HepG2 (cell line): ENCODE measurements around the gene ACSF3. TPM values are rescaled to one million over a fixed set of nuclear protein-coding genes. Genes with fewer than 3 reads are reported as not detected.

Source experiments
- ATAC-seq: fragments of 200-7000 bp; cut with Tn5 transposase; 3 replicates; pipeline ENCODE4 v1.9.1; 2020; ENCODE audit warnings: mild to moderate bottlenecking, moderate library complexity
- BruUV-seq: library from RNA; stranded (reverse); fragments of 400-500 nt; replicated peaks from 2 replicates; lab custom pipeline; 2021; lab: Mats Ljungman, UMichigan
- CTCF ChIA-PET: fragments of 300-600 bp; formaldehyde crosslinking; extraction: SDS; loops from one replicate; lab custom pipeline; 2021; ENCODE audit warnings: low total read pairs, inconsistent platforms, low intra/inter-chr PET ratio; lab: Yijun Ruan, JAX
- POLR2A ChIA-PET: fragments of 350-600 bp; sonication (Branson Sonifier 250); formaldehyde crosslinking; loops from one replicate; lab custom pipeline; 2020; ENCODE audit warnings: antibody characterized with exemption, inconsistent platforms; lab: Yijun Ruan, JAX
- DNase-seq: peaks from one replicate; pipeline ENCODE4 v3.0.0-alpha.2; 2015; ENCODE audit warnings: low spot score
- FAIRE-seq: peaks from 3 replicates; lab custom pipeline; 2011; peaks lifted over from hg19 to GRCh38; lab: Jason Lieb, UNC
- H2AFZ ChIP-seq: one replicate; pipeline ENCODE4 v1.6.1; 2011; ENCODE audit warnings: low read length, inconsistent platforms
- H3K27ac ChIP-seq: fragments of 300-600 bp; 3 replicates; pipeline ENCODE4 v1.8.0; 2011; ENCODE audit warnings: mixed run types, mild to moderate bottlenecking, mixed read lengths, low read length, inconsistent platforms; ENCODE audit not compliant: insufficient read depth; ENCODE audit errors: extremely low read length
- H3K27me3 ChIP-seq, 2 experiments: fragments of 200-600 bp in 1 of 2; 2 replicates in 1 of 2; 3 replicates in 1 of 2; pipeline versions ENCODE4 v1.6.0 to v1.8.0; 2011; ENCODE audit warnings: low read length in 2 of 2, mild to moderate bottlenecking in 2 of 2, moderate library complexity in 2 of 2, inconsistent platforms in 1 of 2; ENCODE audit not compliant: insufficient read depth in 2 of 2, control insufficient read depth in 1 of 2
- H3K36me3 ChIP-seq, 2 experiments: fragments of 200-600 bp in 1 of 2; replicated peaks in 1 of 2; 2 replicates in 1 of 2; 3 replicates in 1 of 2; pipeline versions ENCODE4 v1.5.1 to v1.8.0; 2011; ENCODE audit warnings: low read length in 2 of 2, inconsistent platforms in 1 of 2; ENCODE audit not compliant: insufficient read depth in 2 of 2, control insufficient read depth in 1 of 2
- H3K4me1 ChIP-seq: 2 replicates; pipeline ENCODE4 v1.5.1; 2012; ENCODE audit warnings: low read length, inconsistent platforms; ENCODE audit not compliant: insufficient read depth
- H3K4me2 ChIP-seq: 2 replicates; pipeline ENCODE4 v1.6.0; 2011; ENCODE audit warnings: low read depth, low read length, inconsistent platforms
- H3K4me3 ChIP-seq, 3 experiments: fragments of 200-600 bp in 1 of 3; sonication (generic), shearing (Covaris generic) in 1 of 3; replicated peaks in 1 of 3; 2 replicates each; pipeline ENCODE4 v1.5.1; 2011 to 2016; ENCODE audit warnings: low read length in 3 of 3, inconsistent platforms in 2 of 3, low read depth in 2 of 3, mild to moderate bottlenecking in 2 of 3, control low read depth in 1 of 3, mixed read lengths in 1 of 3; ENCODE audit not compliant: insufficient read depth in 1 of 3
- H3K79me2 ChIP-seq: one replicate; pipeline ENCODE4 v1.6.1; 2011; ENCODE audit warnings: low read length, inconsistent platforms; ENCODE audit not compliant: insufficient read depth
- H3K9ac ChIP-seq: 2 replicates; pipeline ENCODE4 v1.6.0; 2011; ENCODE audit warnings: mild to moderate bottlenecking, low read depth, low read length, inconsistent platforms; ENCODE audit not compliant: insufficient read depth
- H3K9me3 ChIP-seq: 2 replicates; pipeline ENCODE4 v1.5.1; 2012; ENCODE audit warnings: mild to moderate bottlenecking, low read length
- H4K20me1 ChIP-seq: 2 replicates; pipeline ENCODE4 v1.6.0; 2011; ENCODE audit warnings: inconsistent platforms, mild to moderate bottlenecking, low read length, moderate library complexity; ENCODE audit not compliant: insufficient read depth
- ATF3 ChIP-seq: sonication (generic); formaldehyde crosslinking; IDR thresholded peaks from 2 replicates; pipeline ENCODE4 v1.4.0; 2020; ENCODE audit warnings: missing genetic modification reagents
- DPF2 ChIP-seq: sonication (generic); formaldehyde crosslinking; IDR thresholded peaks from 2 replicates; pipeline ENCODE4 v1.4.0; 2020; ENCODE audit warnings: mild to moderate bottlenecking, low read depth, missing genetic modification reagents, borderline replicate concordance
- GATAD2A ChIP-seq: IDR thresholded peaks from 2 replicates; pipeline ENCODE4 v1.6.1; 2016
- IRF1 ChIP-seq: sonication (generic); formaldehyde crosslinking; IDR thresholded peaks from 2 replicates; pipeline ENCODE4 v1.4.0; 2020; ENCODE audit warnings: low read depth, mild to moderate bottlenecking, missing genetic modification reagents
- MXD3 ChIP-seq: IDR thresholded peaks from 2 replicates; pipeline ENCODE4 v1.6.1; 2016; ENCODE audit warnings: mild to moderate bottlenecking, missing biosample characterization, missing genetic modification reagents
- PRDM15 ChIP-seq: sonication (generic); formaldehyde crosslinking; IDR thresholded peaks from 2 replicates; pipeline ENCODE4 v1.4.0; 2020; ENCODE audit warnings: missing genetic modification reagents
- SP5 ChIP-seq: IDR thresholded peaks from 2 replicates; pipeline ENCODE4 v1.6.1; 2016; ENCODE audit warnings: low read depth, borderline replicate concordance
- TRAFD1 ChIP-seq: sonication (generic); formaldehyde crosslinking; IDR thresholded peaks from 2 replicates; pipeline ENCODE4 v1.5.1; 2020; ENCODE audit warnings: missing genetic modification reagents, mild to moderate bottlenecking, borderline replicate concordance
- UBTF ChIP-seq: sonication (generic); formaldehyde crosslinking; IDR thresholded peaks from 2 replicates; pipeline ENCODE4 v1.4.0; 2020; ENCODE audit warnings: mild to moderate bottlenecking, missing genetic modification reagents
- ZUFSP ChIP-seq: sonication (generic); formaldehyde crosslinking; IDR thresholded peaks from 2 replicates; pipeline ENCODE4 v1.9.0; 2021; ENCODE audit warnings: missing genetic modification reagents, mild to moderate bottlenecking, borderline replicate concordance
- WGBS: methylation state at CpG from one replicate; pipeline ENCODE4 v1.1.6; 2017; ENCODE audit warnings: low lambda C conversion rate; 5-methylcytosine and 5-hydroxymethylcytosine counted together
- in situ Hi-C: cut with HindIII; loops from 2 replicates; pipeline ENCODE4 v1.10.0; 2017; ENCODE audit warnings: low pct_unique_long_range_greater_than_20kb; ENCODE audit not compliant: extremely low pct_ligation_motif_present
- intact Hi-C: fragments of 100-400 bp; cut with micrococcal nuclease; formaldehyde crosslinking; loops from one replicate; pipeline ENCODE4 v1.10.0; 2022; ENCODE audit not compliant: unreplicated experiment
- polyA plus RNA-seq, 8 experiments: library from polyadenylated mRNA; depleted of rRNA in 3 of 8; stranded (reverse) in 7 of 8; unstranded in 1 of 8; fragments of >200 nt; fragmentation: Illumina TruSeq in 4 of 8; extraction: Trizol in 4 of 8; gene quantifications; 2 replicates each; pipeline versions ENCODE4 v1.2.1 to v1.2.3, GENCODE V29; 2011 to 2016; ENCODE audit warnings: low read depth in 4 of 8, missing spikeins in 1 of 8, mixed read lengths in 1 of 8; ENCODE audit not compliant: insufficient read depth in 1 of 8
- total RNA-seq, 5 experiments: library from RNA; depleted of rRNA; stranded (reverse); fragments of >200 nt; fragmentation: Illumina TruSeq; extraction: Trizol; gene quantifications; 2 replicates each; pipeline ENCODE4 v1.2.3, GENCODE V29; 2016; ENCODE audit warnings: low read depth in 1 of 5

Gene ACSF3
- total and polyA plus RNA-seq, 2 of the 13 experiments (the other 11 are each of a cell fraction or from before 2014, with no cell fraction given), result 14.9 to 30.6 TPM

- no peak for TF ChIP-seq ZUFSP (CRISPR knock-in tag)
- TF ChIP-seq MXD3, result no peak
- no peak for TF ChIP-seq IRF1
These were observed 69.6 kb downstream of the ACSF3 start (continued) for GRCh38 chr16:89163297-89163696.

- H3K4me3 ChIP-seq, result no peak overlapping the region; a peak in 1 of 6 replicates
- CTCF ChIA-PET, result no interaction called here
- ATAC-seq (no peak), DNase-seq (no peak), FAIRE-seq (no peak)
- no peak overlapping the region for H2AFZ ChIP-seq
- peaks cover 4% of the 10 kb centered on the region; the same call in 1 of the 2 replicates for H4K20me1 ChIP-seq
- WGBS, result 10% methylated on average over 12 of the region's 15 CpGs
- H3K9ac ChIP-seq, result no peak overlapping the region
- H3K27me3 ChIP-seq, result peaks cover 26 to 83% of the 10 kb centered on the region in 2 experiments
- peaks cover 52% of the 10 kb centered on the region for H3K4me1 ChIP-seq
- BruUV-seq, result no TSS peak
- H3K79me2 ChIP-seq, result no peaks in the 10 kb centered on the region
- no peaks in the 10 kb centered on the region for H3K36me3 ChIP-seq
- POLR2A ChIA-PET, result no interaction called here
- no peaks in the 10 kb centered on the region for H3K9me3 ChIP-seq
- in situ Hi-C loops (no loop called here), intact Hi-C loops (no loop called here)
- peak overlapping the region; percentile 18; the same call in 1 of the 2 replicates for H3K4me2 ChIP-seq
- H3K27ac ChIP-seq, result no peak overlapping the region
- TF ChIP-seq SP5, result no peak
- peak; percentile 76 for TF ChIP-seq PRDM15 (CRISPR knock-in tag)
- no peak for TF ChIP-seq TRAFD1 (CRISPR knock-in tag)
- TF ChIP-seq UBTF (CRISPR knock-in tag), result 0 out of 2 replicates have a peak, but pooled peaks have one; percentile 35
- TF ChIP-seq GATAD2A, result no peak
- TF ChIP-seq DPF2 (CRISPR knock-in tag), result no peak
- TF ChIP-seq ATF3 (CRISPR knock-in tag), result no peak
These were observed 70.8 kb downstream of the ACSF3 start for GRCh38 chr16:89164436-89164835.
